GM18858 (cell line): ENCODE data around the gene ITGB1BP2.
"Not testable (repeated sequence)": the region's sequence is repeated elsewhere in the genome, so short reads cannot be mapped to it uniquely, and the experiment has no call there.

Experiments
- ATAC-seq: cut with Tn5 transposase; IDR thresholded peaks from one replicate; pipeline ENCODE4 v1.9.1; 2021; ENCODE audit not compliant: unreplicated experiment

Gene ITGB1BP2

DNA sequence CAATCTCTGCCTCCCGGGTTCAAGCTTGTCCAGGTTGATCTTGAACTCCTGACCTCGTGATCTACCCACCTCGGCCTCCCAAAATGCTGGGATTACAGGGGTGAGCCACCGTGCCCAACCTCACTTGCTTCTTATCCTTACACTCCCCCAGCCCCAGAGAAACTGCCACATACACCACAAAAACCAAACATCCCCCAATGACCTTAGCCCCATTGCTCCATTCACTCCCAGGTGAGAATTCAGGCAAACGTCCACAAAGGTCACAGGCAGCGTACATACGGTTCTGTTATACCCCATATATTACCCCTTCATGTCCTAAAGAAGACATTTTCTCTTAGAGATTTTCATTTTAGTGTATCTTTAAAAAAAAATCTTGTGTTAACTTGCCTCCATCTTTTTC, 1.1 kb upstream of the ITGB1BP2 start:
- ATAC-seq, result not testable (repeated sequence)

DNA sequence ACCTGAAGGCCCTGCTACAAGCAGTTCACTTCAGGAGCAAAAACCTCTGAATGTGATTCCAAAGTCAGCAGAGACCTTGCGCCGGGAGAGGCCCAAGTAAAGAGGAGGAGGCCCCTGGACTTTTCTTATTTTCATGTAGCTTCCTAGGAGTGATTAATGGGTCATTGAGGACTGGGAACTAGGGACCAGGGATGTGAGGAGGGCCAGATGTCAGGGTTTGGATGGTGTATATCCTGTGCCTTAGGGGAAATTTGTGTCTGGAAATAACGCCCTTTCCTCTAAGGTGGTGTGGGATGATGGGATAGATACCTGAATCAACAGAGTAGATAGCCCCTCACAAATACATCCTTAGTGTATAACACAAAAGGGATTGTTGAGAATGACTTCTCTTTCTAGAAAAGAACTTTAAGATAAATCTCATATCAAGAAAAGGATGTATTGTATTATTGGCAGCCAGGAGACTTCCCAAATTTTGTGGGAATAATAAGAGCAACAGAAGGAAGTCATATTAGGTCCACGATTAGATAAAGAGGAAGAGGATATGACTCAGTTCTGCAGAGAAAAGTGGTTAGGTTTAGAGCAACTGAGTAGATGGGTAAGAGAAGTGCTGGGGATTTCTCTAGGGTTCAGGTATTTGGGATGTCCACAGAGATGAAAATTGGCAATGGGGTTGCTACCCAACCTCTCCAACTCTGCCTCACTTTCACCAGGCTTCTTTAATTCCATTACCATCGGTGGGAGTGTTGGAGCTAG, 1.1 kb downstream of the ITGB1BP2 start:
- no peak for ATAC-seq

DNA sequence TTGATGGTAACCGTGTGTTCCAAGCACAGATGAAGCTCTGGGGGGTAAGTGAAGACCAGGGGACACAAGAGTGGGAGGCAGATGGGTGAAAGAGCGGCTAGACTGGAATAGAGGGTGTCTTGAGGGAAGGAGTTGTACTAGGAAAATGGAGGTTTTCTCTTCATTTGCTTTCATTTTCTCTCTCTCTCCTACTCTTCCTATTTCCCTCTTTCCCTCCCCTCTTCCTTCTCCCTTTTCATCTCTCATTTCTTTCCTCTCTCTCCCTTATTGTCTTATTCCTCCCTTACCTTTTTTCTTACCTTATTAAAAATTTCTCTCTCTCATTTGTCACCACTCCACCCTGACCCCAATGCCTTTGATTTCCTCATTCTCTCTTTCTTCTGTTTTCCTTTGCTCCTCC, 3.0 kb downstream of the ITGB1BP2 start:
- ATAC-seq, result no peak

DNA sequence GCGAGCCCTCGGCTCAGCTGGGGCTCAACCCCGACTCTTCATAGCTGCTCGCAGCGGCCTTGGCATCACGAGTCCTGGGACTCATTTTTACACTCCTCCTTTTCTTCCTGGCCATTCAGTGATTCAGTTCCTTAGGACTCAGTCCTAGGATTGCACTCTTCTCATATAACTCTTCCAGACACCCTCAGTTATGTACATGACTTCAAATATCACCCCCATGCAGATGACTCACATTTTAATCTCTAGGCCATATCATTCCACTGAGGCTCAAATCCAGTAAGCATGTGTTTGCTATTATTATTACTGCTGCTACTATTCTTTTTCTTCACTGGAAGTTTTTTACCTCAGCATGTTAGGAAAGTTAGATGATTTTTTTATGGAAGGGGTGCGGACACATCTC, 14.4 kb downstream of the ITGB1BP2 start:
- no peak for ATAC-seq

DNA sequence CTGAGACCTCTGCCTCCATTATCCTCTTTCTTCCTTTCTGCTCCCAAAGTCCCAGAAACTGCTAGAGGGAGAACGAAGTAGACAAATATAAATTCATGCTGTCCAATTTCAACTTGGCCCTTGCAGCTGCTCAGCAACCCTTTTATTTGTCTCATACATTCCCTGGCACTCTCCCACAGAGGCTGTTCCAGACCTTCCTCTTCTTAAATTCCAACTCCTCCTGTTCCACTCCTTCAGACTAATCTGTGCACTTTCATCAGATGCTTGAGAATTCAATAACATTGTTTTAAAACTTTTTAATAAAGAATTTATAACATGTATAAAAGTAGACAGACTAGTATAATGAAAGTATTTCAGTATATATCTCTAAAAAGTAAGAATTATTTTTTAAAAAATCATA, 15.4 kb downstream of the ITGB1BP2 start:
- ATAC-seq, result not testable (repeated sequence)

DNA sequence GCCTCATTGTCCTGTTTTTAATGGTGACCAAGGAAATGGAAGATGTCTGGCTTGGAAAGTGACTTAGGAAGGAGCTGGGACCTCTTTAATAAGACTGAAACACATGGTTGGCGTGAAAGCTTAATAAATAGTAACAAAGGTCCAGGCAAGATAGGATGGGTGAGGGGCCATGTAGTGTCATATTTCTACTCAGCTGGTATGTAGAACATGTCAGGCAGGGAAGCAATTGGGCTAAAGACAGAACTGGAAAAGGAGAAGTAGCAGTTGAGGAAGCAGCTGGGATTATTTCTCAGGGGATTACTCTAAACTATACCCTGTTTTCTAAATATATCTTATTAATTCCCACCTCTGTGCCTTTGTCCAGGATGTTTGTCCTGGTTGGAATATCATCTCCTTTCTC, 18.6 kb downstream of the ITGB1BP2 start:
- ATAC-seq, result no peak

DNA sequence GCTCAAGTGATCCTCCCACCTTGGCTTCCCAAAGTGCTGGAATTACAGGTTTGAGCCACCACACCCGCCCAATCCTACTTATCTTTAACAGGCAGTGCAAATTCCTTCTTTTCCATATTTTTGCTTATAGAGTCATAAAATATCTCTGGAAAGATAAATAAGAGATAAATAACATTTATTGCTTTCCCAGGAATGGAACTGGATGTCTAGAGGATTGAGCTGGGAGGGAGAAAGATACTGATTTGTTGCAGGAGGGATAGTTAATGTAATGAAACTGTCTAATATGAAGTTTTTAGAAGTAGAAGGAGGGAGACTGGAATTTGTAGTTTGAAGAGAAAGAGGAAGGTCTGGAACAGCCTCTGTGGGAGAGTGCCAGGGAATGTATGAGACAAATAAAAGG, 20.2 kb downstream of the ITGB1BP2 start:
- no peak for ATAC-seq

DNA sequence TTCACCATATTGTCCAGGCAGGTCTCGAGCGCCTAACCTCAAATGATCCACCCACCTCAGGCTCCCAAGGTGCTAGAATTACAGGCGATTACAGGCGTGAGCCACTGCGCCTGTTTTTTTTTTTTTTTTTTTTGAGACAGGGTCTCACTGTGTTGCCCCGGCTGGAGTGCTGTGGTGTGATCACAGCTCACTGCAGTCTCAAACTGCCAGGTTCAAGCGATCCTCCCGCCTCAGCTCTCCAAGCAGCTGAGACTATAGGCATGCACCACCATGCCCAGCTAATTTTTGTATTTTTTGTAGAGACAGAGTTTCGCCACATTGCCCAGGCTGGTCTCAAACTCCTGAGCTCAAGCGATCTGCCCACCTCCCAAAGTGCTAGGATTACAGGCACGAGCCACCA, 22.9 kb downstream of the ITGB1BP2 start:
- not testable (repeated sequence) for ATAC-seq

DNA sequence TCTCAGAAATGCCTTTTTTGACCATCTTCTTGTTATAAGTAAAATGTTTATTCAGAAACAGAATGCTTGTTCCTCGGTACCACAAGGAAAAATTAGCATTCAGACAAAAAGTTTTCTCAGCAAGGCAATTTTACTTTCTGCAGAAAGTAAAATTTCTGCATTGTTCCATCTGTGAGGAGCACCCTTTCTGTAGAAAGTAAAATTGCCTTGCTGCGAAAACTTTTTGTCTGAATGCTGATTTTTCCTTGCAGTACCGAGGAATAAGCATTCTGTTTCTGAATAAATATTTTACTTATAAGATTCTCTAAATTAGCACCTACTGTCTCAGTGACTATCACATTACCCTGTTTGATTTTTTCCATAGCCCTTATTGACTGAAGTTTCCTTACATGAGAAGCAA, 24.8 kb downstream of the ITGB1BP2 start:
- ATAC-seq, result no peak

DNA sequence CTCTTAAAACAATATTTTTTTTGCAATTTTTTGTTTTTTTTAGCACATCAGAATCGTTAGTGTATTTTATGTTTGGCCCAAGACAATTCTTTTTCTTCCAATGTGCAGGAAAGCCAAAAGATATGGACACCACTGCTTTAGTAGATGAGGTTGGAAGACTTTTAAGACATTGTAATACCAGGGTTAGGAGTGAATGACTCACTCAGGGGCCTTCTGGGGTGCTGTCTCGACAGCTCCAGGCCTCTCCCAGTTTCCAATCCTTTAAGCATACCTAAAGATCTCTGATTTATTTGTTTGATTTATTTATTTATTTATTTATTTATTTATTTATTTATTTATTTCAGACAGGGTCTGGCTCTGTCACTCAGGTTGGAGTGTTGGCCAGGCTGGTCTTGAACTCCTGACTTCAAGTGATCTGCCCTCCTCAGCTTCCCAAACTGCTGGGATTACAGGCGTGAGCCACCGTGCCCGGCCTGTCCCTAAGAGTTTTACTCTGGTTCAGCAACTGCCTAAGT, 47.7 kb downstream of the ITGB1BP2 start:
- not testable (repeated sequence) for ATAC-seq

DNA sequence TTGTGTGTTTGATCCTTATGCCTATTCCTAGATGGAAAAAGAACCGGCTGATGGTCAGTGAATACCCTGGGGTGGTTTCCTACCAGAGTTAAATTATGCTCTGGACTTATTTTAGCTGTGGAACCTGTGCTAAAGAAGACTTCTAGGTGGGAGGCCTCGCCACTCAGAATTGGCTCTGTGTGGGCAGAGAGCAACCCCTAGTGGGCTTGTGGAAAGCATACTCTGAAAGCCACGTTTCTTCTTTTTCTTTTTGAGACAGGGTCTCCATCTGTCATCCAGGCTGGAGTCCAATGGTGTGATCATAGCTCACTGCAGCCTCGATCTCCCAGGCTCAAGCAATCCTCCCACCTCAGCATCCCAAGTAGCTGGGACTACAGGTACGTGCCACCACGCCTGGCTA, 48.3 kb downstream of the ITGB1BP2 start:
- ATAC-seq, result not testable (repeated sequence)

DNA sequence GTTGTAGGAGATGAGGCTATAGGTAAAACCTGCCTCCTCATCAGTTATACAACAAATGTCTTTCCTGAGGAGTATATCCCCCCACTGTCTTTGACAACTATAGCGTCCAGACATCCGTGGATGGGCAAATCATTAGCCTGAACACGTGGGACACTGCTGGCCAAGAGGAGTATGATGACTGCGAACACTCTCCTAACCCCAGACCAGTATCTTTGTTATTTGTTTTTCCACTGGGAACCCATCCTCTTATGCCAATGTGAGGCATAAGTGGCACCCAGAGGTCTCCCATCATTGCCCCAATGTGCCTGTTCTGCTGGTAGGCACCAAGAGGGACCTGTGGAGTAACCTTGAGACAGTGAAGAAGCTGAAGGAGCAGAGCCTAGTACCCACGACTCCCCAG, 50.9 kb downstream of the ITGB1BP2 start:
- not testable (repeated sequence) for ATAC-seq
